ENCODE measurements around the gene PRR14L.

DNA sequence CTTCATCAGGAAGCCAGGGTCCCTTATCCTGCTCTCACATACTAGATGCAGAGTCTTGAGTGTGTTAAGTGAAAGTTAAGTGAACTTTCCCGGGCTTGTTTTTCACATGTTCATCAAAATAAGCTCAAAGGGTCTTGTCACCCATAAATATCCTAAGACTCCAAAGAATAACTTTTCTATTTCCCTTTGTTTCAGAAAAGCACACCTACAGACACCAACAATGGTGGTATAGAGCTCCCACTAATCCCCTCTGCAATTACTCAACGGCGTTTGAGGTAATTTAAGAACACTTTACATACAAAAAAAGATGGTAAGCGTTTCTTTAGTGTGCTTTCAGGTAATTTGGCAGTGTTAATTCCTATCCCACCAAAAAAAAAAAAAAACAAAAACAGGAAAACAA, 2.5 kb downstream of the PRR14L start:
- TF ChIP-seq, protein P1, sequence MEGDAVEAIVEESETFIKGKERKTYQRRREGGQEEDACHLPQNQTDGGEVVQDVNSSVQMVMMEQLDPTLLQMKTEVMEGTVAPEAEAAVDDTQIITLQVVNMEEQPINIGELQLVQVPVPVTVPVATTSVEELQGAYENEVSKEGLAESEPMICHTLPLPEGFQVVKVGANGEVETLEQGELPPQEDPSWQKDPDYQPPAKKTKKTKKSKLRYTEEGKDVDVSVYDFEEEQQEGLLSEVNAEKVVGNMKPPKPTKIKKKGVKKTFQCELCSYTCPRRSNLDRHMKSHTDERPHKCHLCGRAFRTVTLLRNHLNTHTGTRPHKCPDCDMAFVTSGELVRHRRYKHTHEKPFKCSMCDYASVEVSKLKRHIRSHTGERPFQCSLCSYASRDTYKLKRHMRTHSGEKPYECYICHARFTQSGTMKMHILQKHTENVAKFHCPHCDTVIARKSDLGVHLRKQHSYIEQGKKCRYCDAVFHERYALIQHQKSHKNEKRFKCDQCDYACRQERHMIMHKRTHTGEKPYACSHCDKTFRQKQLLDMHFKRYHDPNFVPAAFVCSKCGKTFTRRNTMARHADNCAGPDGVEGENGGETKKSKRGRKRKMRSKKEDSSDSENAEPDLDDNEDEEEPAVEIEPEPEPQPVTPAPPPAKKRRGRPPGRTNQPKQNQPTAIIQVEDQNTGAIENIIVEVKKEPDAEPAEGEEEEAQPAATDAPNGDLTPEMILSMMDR (IDR thresholded peaks at IDR 0.05; ENCODE audit: poor library complexity, severe bottlenecking) = no peak
- no peak for TF ChIP-seq EZH2 (IDR thresholded peaks at IDR 0.05; ENCODE audit: borderline replicate concordance, insufficient read depth, low read length, poor library complexity, severe bottlenecking)
- no peak for TF ChIP-seq RAD21 (conservative IDR thresholded peaks at IDR 0.05)
- no peak for TF ChIP-seq MXI1 (conservative IDR thresholded peaks at IDR 0.05; ENCODE audit: poor library complexity, severe bottlenecking)

Measured in neural cell (in vitro differentiated cells).